OCI-LY1 (cell line): ENCODE measurements around the gene BLM.

Experiments used
- CTCF ChIP-seq: fragments of 200-600 bp; sonication (generic), shearing (Covaris generic); IDR thresholded peaks from 2 replicates; pipeline ENCODE4 v1.5.1; 2017; ENCODE audit warnings: mild to moderate bottlenecking, antibody characterized with exemption, low read length, moderate library complexity, mixed read lengths
- EZH2 ChIP-seq: fragments of 200-600 bp; sonication (generic), shearing (Covaris generic); IDR thresholded peaks from 2 replicates; pipeline ENCODE4 v1.8.0; 2017; ENCODE audit warnings: borderline replicate concordance, mixed run types, mild to moderate bottlenecking, antibody characterized with exemption, low read length, moderate library complexity, mixed read lengths

GRCh38 chr15:90845201-90845949 is 128.2 kb downstream of the BLM start:
- TF ChIP-seq CTCF (no peak), EZH2 (no peak)
